ENCODE results near the gene MAMDC2. TPM values are rescaled to one million over a fixed set of nuclear protein-coding genes. Genes with fewer than 3 reads are reported as not detected.

MAMDC2 gene
- total RNA-seq, 3 donors from 2014 or later (not counting 1 experiment from before 2014, with no cell fraction given) = 0.10 to 0.32 TPM; not detected in 1

GRCh38 chr9:70121818-70122436 lies 78.3 kb downstream of the MAMDC2 start:
- intact Hi-C loops (cut with micrococcal nuclease) = no loop called here
- H3K9me3 Mint-ChIP-seq = no peaks in the 10 kb centered on the region
- H3K4me3 Mint-ChIP-seq = no peak overlapping the region
- no peaks in the 10 kb centered on the region for H3K9me3 ChIP-seq (ENCODE audit: control insufficient read depth, insufficient read depth, low read length)
- H3K27me3 Mint-ChIP-seq (ENCODE audit: low read depth in 2 of 2) = peaks cover 4 to 6% of the 10 kb centered on the region in 2 donors
- no peaks in the 10 kb centered on the region for H3K36me3 ChIP-seq (ENCODE audit: control insufficient read depth, insufficient read depth, low read length)
- H3K36me3 Mint-ChIP-seq = no peaks in the 10 kb centered on the region
- no peak overlapping the region for H3K27ac ChIP-seq (ENCODE audit: low read length)
- H3K4me1 Mint-ChIP-seq = no peaks in the 10 kb centered on the region
- no peaks in the 10 kb centered on the region for H3K27me3 ChIP-seq (ENCODE audit: control insufficient read depth, insufficient read depth, low read length)
- no peak for ATAC-seq
- no peak for DNase-seq
- WGBS (ENCODE audit: insufficient coverage) = 43% methylated on average over 2 of the region's 2 CpGs
- no peaks in the 10 kb centered on the region for H3K4me1 ChIP-seq (ENCODE audit: control insufficient read depth, insufficient read depth, low read length)
- H3K4me3 ChIP-seq (ENCODE audit: low read length) = no peak overlapping the region
- H3K27ac Mint-ChIP-seq = no peak overlapping the region
- TF ChIP-seq CTCF (IDR thresholded peaks at IDR 0.05) = no peak

DNA sequence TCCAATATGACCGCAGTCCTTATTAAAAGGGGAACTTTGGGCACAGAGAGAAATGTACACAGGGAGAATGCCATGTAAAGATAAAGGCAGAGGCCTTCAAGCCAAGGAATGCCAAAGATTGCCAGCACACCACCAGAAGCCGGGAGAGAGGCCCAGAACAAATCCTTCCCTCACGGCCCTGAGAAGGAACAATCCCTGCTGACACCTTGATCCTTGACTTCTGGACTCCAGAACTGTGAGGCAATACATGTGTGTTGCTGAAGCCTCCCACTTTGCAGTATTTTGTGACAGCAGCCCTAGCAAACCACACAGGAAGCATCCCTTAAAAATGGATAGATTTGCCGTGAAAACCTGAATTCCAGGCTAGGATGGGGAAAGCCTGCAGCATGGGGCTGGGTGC lies 80.0 kb downstream of the MAMDC2 start:
- no peaks in the 10 kb centered on the region for H3K36me3 ChIP-seq (ENCODE audit: control insufficient read depth, insufficient read depth, low read length)
- H3K4me3 ChIP-seq (ENCODE audit: low read length) = no peak overlapping the region
- no peaks in the 10 kb centered on the region for H3K9me3 ChIP-seq (ENCODE audit: control insufficient read depth, insufficient read depth, low read length)
- no peak for DNase-seq
- H3K4me1 ChIP-seq (ENCODE audit: control insufficient read depth, insufficient read depth, low read length) = no peaks in the 10 kb centered on the region
- H3K27me3 Mint-ChIP-seq (ENCODE audit: low read depth in 2 of 2) = no peaks in the 10 kb centered on the region
- H3K4me1 Mint-ChIP-seq = no peaks in the 10 kb centered on the region
- H3K36me3 Mint-ChIP-seq = no peaks in the 10 kb centered on the region
- no peaks in the 10 kb centered on the region for H3K27me3 ChIP-seq (ENCODE audit: control insufficient read depth, insufficient read depth, low read length)
- ATAC-seq = no peak
- H3K4me3 Mint-ChIP-seq = no peak overlapping the region
- H3K27ac ChIP-seq (ENCODE audit: low read length) = no peak overlapping the region
- H3K27ac Mint-ChIP-seq = no peak overlapping the region
- H3K9me3 Mint-ChIP-seq = no peaks in the 10 kb centered on the region
- intact Hi-C loops (cut with micrococcal nuclease) = no loop called here
- 95% methylated on average over 4 of the region's 4 CpGs for WGBS (ENCODE audit: insufficient coverage)
- no peak for TF ChIP-seq CTCF (IDR thresholded peaks at IDR 0.05)

- ATAC-seq = no peak
- no peaks in the 10 kb centered on the region for H3K36me3 ChIP-seq (ENCODE audit: control insufficient read depth, insufficient read depth, low read length)
- intact Hi-C loops (cut with micrococcal nuclease) = no loop called here
- H3K4me3 ChIP-seq (ENCODE audit: low read length) = no peak overlapping the region
- Mint-ChIP-seq H3K9me3 (no peaks in the 10 kb centered on the region), H3K27me3 (ENCODE audit: low read depth in 2 of 2) (peaks cover 0 to 2% of the 10 kb centered on the region in 2 donors), H3K27ac (no peak overlapping the region), H3K4me1 (no peaks in the 10 kb centered on the region), H3K4me3 (no peak overlapping the region), H3K36me3 (no peaks in the 10 kb centered on the region)
- no peaks in the 10 kb centered on the region for H3K4me1 ChIP-seq (ENCODE audit: control insufficient read depth, insufficient read depth, low read length)
- no peaks in the 10 kb centered on the region for H3K9me3 ChIP-seq (ENCODE audit: control insufficient read depth, insufficient read depth, low read length)
- H3K27me3 ChIP-seq (ENCODE audit: control insufficient read depth, insufficient read depth, low read length) = no peaks in the 10 kb centered on the region
- H3K27ac ChIP-seq (ENCODE audit: low read length) = no peak overlapping the region
- WGBS (ENCODE audit: insufficient coverage) = 81% methylated on average over 4 of the region's 4 CpGs
- no peak for DNase-seq
- no peak for TF ChIP-seq CTCF (IDR thresholded peaks at IDR 0.05)
Measured at GRCh38 chr9:70125621-70126263, 82.1 kb downstream of the MAMDC2 start.

All from natural killer cell (primary cell).